H9 (cell line): Measurements from ENCODE around the gene LPAR1. TPM values are rescaled to one million over a fixed set of nuclear protein-coding genes. Genes with fewer than 3 reads are reported as not detected.

Experiments used
- DNase-seq: peaks from one replicate; pipeline ENCODE4 v3.0.0-alpha.2; 2017
- H2AFZ ChIP-seq: one replicate; pipeline ENCODE4 v1.6.1; 2013; ENCODE audit warnings: mild to moderate bottlenecking, low read length, control low read depth, moderate library complexity
- H2AK5ac ChIP-seq: 2 replicates; pipeline ENCODE4 v1.6.1; 2013; ENCODE audit warnings: low read length, control low read depth, mixed read lengths; ENCODE audit not compliant: insufficient read length
- H2BK120ac ChIP-seq: one replicate; pipeline ENCODE4 v1.6.1; 2013; ENCODE audit warnings: low read depth, mild to moderate bottlenecking, low read length, control low read depth, inconsistent platforms; ENCODE audit not compliant: poor library complexity, severe bottlenecking
- H2BK12ac ChIP-seq: 2 replicates; pipeline ENCODE4 v1.6.1; 2013; ENCODE audit warnings: low read length, control low read depth, mixed read lengths, low read depth; ENCODE audit not compliant: insufficient read length
- H2BK15ac ChIP-seq: 2 replicates; pipeline ENCODE4 v1.6.1; 2013; ENCODE audit warnings: low read depth, low read length, control low read depth
- H2BK20ac ChIP-seq: one replicate; pipeline ENCODE4 v1.6.1; 2013; ENCODE audit warnings: low read depth, mild to moderate bottlenecking, low read length, control low read depth, inconsistent platforms; ENCODE audit not compliant: poor library complexity, severe bottlenecking
- H2BK5ac ChIP-seq: 2 replicates; pipeline ENCODE4 v1.6.1; 2013; ENCODE audit warnings: low read length, control low read depth, mixed read lengths; ENCODE audit not compliant: insufficient read length
- H3K14ac ChIP-seq: 2 replicates; pipeline ENCODE4 v1.6.1; 2013; ENCODE audit warnings: low read length, control low read depth; ENCODE audit not compliant: insufficient read depth
- H3K18ac ChIP-seq: 2 replicates; pipeline ENCODE4 v1.6.1; 2013; ENCODE audit warnings: low read depth, mild to moderate bottlenecking, mixed read lengths, low read length, control low read depth; ENCODE audit not compliant: insufficient read length
- H3K23ac ChIP-seq: 2 replicates; pipeline ENCODE4 v1.6.1; 2013; ENCODE audit warnings: low read length, control low read depth, mixed read lengths, low read depth; ENCODE audit not compliant: insufficient read length
- H3K23me2 ChIP-seq: 2 replicates; pipeline ENCODE4 v1.6.1; 2013; ENCODE audit warnings: low read depth, mild to moderate bottlenecking, mixed read lengths, low read length, control low read depth; ENCODE audit not compliant: insufficient read length, poor library complexity, severe bottlenecking
- H3K27ac ChIP-seq: 2 replicates; pipeline ENCODE4 v1.5.1; 2013; ENCODE audit warnings: low read length, control low read depth, mixed read lengths, low read depth; ENCODE audit not compliant: insufficient read length
- H3K27me3 ChIP-seq: 2 replicates; pipeline ENCODE4 v1.6.1; 2013; ENCODE audit warnings: low read length, control low read depth, inconsistent platforms; ENCODE audit not compliant: insufficient read depth
- H3K4ac ChIP-seq: 2 replicates; pipeline ENCODE4 v1.6.1; 2013; ENCODE audit warnings: low read depth, mild to moderate bottlenecking, control low read depth, inconsistent platforms, low read length, moderate library complexity
- H3K4me1 ChIP-seq: 2 replicates; pipeline ENCODE4 v1.6.1; 2013; ENCODE audit warnings: low read length, control low read depth, inconsistent platforms; ENCODE audit not compliant: insufficient read depth
- H3K4me2 ChIP-seq: 2 replicates; pipeline ENCODE4 v1.6.1; 2013; ENCODE audit warnings: low read length, control low read depth, mixed read lengths; ENCODE audit not compliant: insufficient read length, insufficient read depth
- H3K56ac ChIP-seq: 2 replicates; pipeline ENCODE4 v1.6.1; 2013; ENCODE audit warnings: low read depth, mild to moderate bottlenecking, mixed read lengths, low read length, control low read depth; ENCODE audit not compliant: insufficient read length
- H3K79me1 ChIP-seq: 2 replicates; pipeline ENCODE4 v1.6.1; 2013; ENCODE audit warnings: low read depth, mild to moderate bottlenecking, moderate library complexity, low read length, control low read depth, inconsistent platforms; ENCODE audit not compliant: insufficient read depth, poor library complexity, severe bottlenecking
- H3K79me2 ChIP-seq: 2 replicates; pipeline ENCODE4 v1.6.1; 2013; ENCODE audit warnings: low read length, control low read depth, inconsistent platforms; ENCODE audit not compliant: insufficient read depth
- H3K9ac ChIP-seq: 2 replicates; pipeline ENCODE4 v1.6.1; 2013; ENCODE audit warnings: low read length, control low read depth, mixed read lengths; ENCODE audit not compliant: insufficient read length; ENCODE audit errors: extremely low read depth
- H3K9me3 ChIP-seq: one replicate; pipeline ENCODE4 v1.6.1; 2013; ENCODE audit warnings: low read depth, low read length, inconsistent platforms; ENCODE audit not compliant: control insufficient read depth
- H3T11ph ChIP-seq: one replicate; pipeline ENCODE4 v1.6.1; 2013; ENCODE audit warnings: mild to moderate bottlenecking, low read length, control low read depth, inconsistent platforms
- H4K20me1 ChIP-seq: one replicate; pipeline ENCODE4 v1.6.1; 2013; ENCODE audit not compliant: control insufficient read depth, insufficient read length, insufficient read depth
- H4K5ac ChIP-seq: 2 replicates; pipeline ENCODE4 v1.6.1; 2013; ENCODE audit warnings: low read depth, mild to moderate bottlenecking, mixed read lengths, low read length, control low read depth; ENCODE audit not compliant: insufficient read length
- H4K8ac ChIP-seq: replicated peaks from 2 replicates; pipeline ENCODE4 v1.6.1; 2013; ENCODE audit warnings: low read length, control low read depth, mixed read lengths, low read depth; ENCODE audit not compliant: insufficient read length
- H4K91ac ChIP-seq: 2 replicates; pipeline ENCODE4 v1.6.1; 2013; ENCODE audit warnings: low read depth, mild to moderate bottlenecking, moderate library complexity, mixed read lengths, low read length, control low read depth; ENCODE audit not compliant: insufficient read length
- H3K27ac Mint-ChIP-seq, 3 experiments: 2 replicates in 2 of 3; 3 replicates in 1 of 3; pipeline ENCODE4 v1.8.0; 2020 to 2021; ENCODE audit warnings: mixed read lengths in 3 of 3, mild to moderate bottlenecking in 1 of 3, moderate library complexity in 1 of 3
- H3K27me3 Mint-ChIP-seq: 2 replicates; pipeline ENCODE4 v1.8.0; 2021; ENCODE audit warnings: low read depth, mild to moderate bottlenecking, moderate library complexity, mixed read lengths
- H3K36me3 Mint-ChIP-seq, 3 experiments: 2 replicates in 2 of 3; 3 replicates in 1 of 3; pipeline ENCODE4 v1.8.0; 2020 to 2021; ENCODE audit warnings: low read depth in 3 of 3, mixed read lengths in 3 of 3; ENCODE audit not compliant: insufficient read depth in 1 of 3
- H3K4me1 Mint-ChIP-seq, 2 experiments: 2 replicates each; pipeline ENCODE4 v1.8.0; 2020; ENCODE audit warnings: mixed read lengths in 2 of 2
- H3K4me3 Mint-ChIP-seq, 2 experiments: 2 replicates in 1 of 2; 3 replicates in 1 of 2; pipeline ENCODE4 v1.8.0; 2020 to 2021; ENCODE audit warnings: mild to moderate bottlenecking in 2 of 2, mixed read lengths in 2 of 2, moderate library complexity in 1 of 2
- H3K9me3 Mint-ChIP-seq, 2 experiments: 2 replicates in 1 of 2; 3 replicates in 1 of 2; pipeline ENCODE4 v1.8.0; 2020; ENCODE audit warnings: mild to moderate bottlenecking in 2 of 2, mixed read lengths in 2 of 2, moderate library complexity in 1 of 2
- CTCF ChIP-seq: fragments of 200-600 bp; sonication (generic); conservative IDR thresholded peaks from 3 replicates; pipeline ENCODE4 v1.8.0; 2021; ENCODE audit warnings: antibody characterized with exemption, mild to moderate bottlenecking
- WGBS: extraction: QIAGEN DNeasy Blood & Tissue Kit; methylation state at CpG from one replicate; pipeline ENCODE4 v1.1.7; 2013; ENCODE audit warnings: missing lambda C conversion rate, low lambda C conversion rate, mixed read lengths; ENCODE audit not compliant: insufficient read length; ENCODE audit errors: extremely low coverage; 5-methylcytosine and 5-hydroxymethylcytosine counted together
- total RNA-seq: library from RNA; stranded (reverse); gene quantifications from 2 replicates; pipeline ENCODE4 v1.2.1, GENCODE V29; 2021

LPAR1 gene
- total RNA-seq, 1 experiment from 2014 or later: 1.3 TPM

- Mint-ChIP-seq H3K4me1 (peaks cover 2% of the 10 kb centered on the region in 2 experiments), H3K4me3 (no peak overlapping the region), H3K9me3 (no peaks in the 10 kb centered on the region; a peak in 1 of 5 replicates), H3K27me3 (no peaks in the 10 kb centered on the region), H3K27ac (no peak overlapping the region), H3K36me3 (no peaks in the 10 kb centered on the region)
- H2BK15ac ChIP-seq: no peak overlapping the region
- H2AK5ac ChIP-seq: no peak overlapping the region
- H2BK12ac ChIP-seq: no peak overlapping the region
- TF ChIP-seq CTCF: no peak
- no peak overlapping the region for H2BK120ac ChIP-seq
- H4K20me1 ChIP-seq: no peaks in the 10 kb centered on the region
- no peaks in the 10 kb centered on the region for H3K23me2 ChIP-seq
- no peak overlapping the region for H2BK5ac ChIP-seq
- H3K56ac ChIP-seq: no peak overlapping the region
- H2BK20ac ChIP-seq: no peak overlapping the region
- no peak overlapping the region for H3K18ac ChIP-seq
- no CpG with 5 or more reads among the region's 3 CpGs for WGBS
- no peak overlapping the region for H3K14ac ChIP-seq
- no peaks in the 10 kb centered on the region for H3K79me2 ChIP-seq
- H3K9ac ChIP-seq: no peak overlapping the region
- no peak for DNase-seq
- H3K9me3 ChIP-seq: no peaks in the 10 kb centered on the region
- no peak overlapping the region for H3T11ph ChIP-seq
- no peak overlapping the region for H4K5ac ChIP-seq
- H3K27me3 ChIP-seq: no peaks in the 10 kb centered on the region
- no peak overlapping the region for H2AFZ ChIP-seq
- H3K4me1 ChIP-seq: no peaks in the 10 kb centered on the region
- H3K79me1 ChIP-seq: no peaks in the 10 kb centered on the region
- H3K4me2 ChIP-seq: no peak overlapping the region
- no peak overlapping the region for H3K23ac ChIP-seq
- no peak overlapping the region for H4K8ac ChIP-seq
- H4K91ac ChIP-seq: no peak overlapping the region
- no peak overlapping the region for H3K27ac ChIP-seq
- no peak overlapping the region for H3K4ac ChIP-seq
Measured at GRCh38 chr9:110977259-110977709, 61.0 kb downstream of the LPAR1 start.
